GM23338 (cell line): Measurements from ENCODE around the gene NSL1. TPM values are rescaled to one million over a fixed set of nuclear protein-coding genes. Genes with fewer than 3 reads are reported as not detected.

ENCODE experiments used
- ATAC-seq: fragments of 200-7000 bp; cut with Tn5 transposase; 3 replicates; pipeline ENCODE4 v1.9.1; 2020
- DNase-seq: peaks from one replicate; pipeline ENCODE4 v3.0.0-alpha.2; 2015; ENCODE audit warnings: low spot score
- H2AFZ ChIP-seq: fragments of 200-600 bp; sonication (generic); 2 replicates; pipeline ENCODE4 v1.8.0; 2016; ENCODE audit warnings: antibody characterized with exemption, mild to moderate bottlenecking, moderate library complexity
- H3F3A ChIP-seq: fragments of 200-600 bp; sonication (generic); replicated peaks from 2 replicates; pipeline ENCODE4 v1.8.0; 2017; ENCODE audit warnings: antibody characterized with exemption, mixed run types, low read depth
- H3K27ac ChIP-seq: fragments of 200-600 bp; sonication (generic); 2 replicates; pipeline ENCODE4 v1.6.1; 2016; ENCODE audit warnings: low read depth
- H3K27me3 ChIP-seq: fragments of 200-600 bp; sonication (generic); 2 replicates; pipeline ENCODE4 v1.8.0; 2016; ENCODE audit warnings: mild to moderate bottlenecking, mixed run types, moderate library complexity; ENCODE audit not compliant: insufficient read depth
- H3K36me3 ChIP-seq: fragments of 200-600 bp; sonication (generic); 2 replicates; pipeline ENCODE4 v1.8.0; 2016; ENCODE audit warnings: mild to moderate bottlenecking; ENCODE audit not compliant: insufficient read depth
- H3K4me1 ChIP-seq: fragments of 200-600 bp; sonication (generic); 2 replicates; pipeline ENCODE4 v1.8.0; 2016; ENCODE audit warnings: mild to moderate bottlenecking, moderate library complexity; ENCODE audit not compliant: insufficient read depth
- H3K4me2 ChIP-seq: fragments of 200-600 bp; sonication (generic); 2 replicates; pipeline ENCODE4 v1.7.1; 2017; ENCODE audit warnings: mixed run types
- H3K4me3 ChIP-seq: fragments of 200-600 bp; sonication (generic); 2 replicates; pipeline ENCODE4 v1.6.1; 2016; ENCODE audit warnings: mixed run types
- H3K79me2 ChIP-seq: fragments of 200-600 bp; sonication (generic); replicated peaks from 2 replicates; pipeline ENCODE4 v1.8.0; 2017; ENCODE audit warnings: mild to moderate bottlenecking; ENCODE audit not compliant: insufficient read depth
- H3K9me2 ChIP-seq: fragments of 200-600 bp; sonication (generic); 2 replicates; pipeline ENCODE4 v1.8.0; 2017; ENCODE audit not compliant: insufficient read depth
- H4K20me1 ChIP-seq: fragments of 200-600 bp; sonication (generic); replicated peaks from 2 replicates; pipeline ENCODE4 v1.8.0; 2017; ENCODE audit warnings: mild to moderate bottlenecking; ENCODE audit not compliant: insufficient read depth
- H3K27ac Mint-ChIP-seq: 2 replicates; pipeline ENCODE4 v1.8.0; 2020; ENCODE audit warnings: inconsistent platforms, mild to moderate bottlenecking, moderate library complexity, mixed read lengths
- H3K27me3 Mint-ChIP-seq: 3 replicates; pipeline ENCODE4 v1.8.0; 2022; ENCODE audit warnings: low read depth, mild to moderate bottlenecking, moderate library complexity, mixed read lengths, inconsistent platforms; ENCODE audit not compliant: insufficient read depth, poor library complexity
- H3K36me3 Mint-ChIP-seq: 3 replicates; pipeline ENCODE4 v1.8.0; 2021; ENCODE audit warnings: low read depth, mild to moderate bottlenecking, inconsistent platforms, moderate library complexity, mixed read lengths
- H3K4me1 Mint-ChIP-seq: 3 replicates; pipeline ENCODE4 v1.8.0; 2020; ENCODE audit warnings: mild to moderate bottlenecking, inconsistent platforms, mixed read lengths
- H3K4me3 Mint-ChIP-seq: 3 replicates; pipeline ENCODE4 v1.8.0; 2021; ENCODE audit warnings: moderate library complexity, mild to moderate bottlenecking, inconsistent platforms, mixed read lengths
- H3K9me3 Mint-ChIP-seq: 3 replicates; pipeline ENCODE4 v1.8.0; 2020; ENCODE audit warnings: moderate library complexity, mild to moderate bottlenecking, inconsistent platforms, mixed read lengths
- CTCF ChIP-seq, 2 experiments: fragments of 200-600 bp in 1 of 2; sonication (generic) in 1 of 2; conservative IDR thresholded peaks; 2 replicates each; pipeline versions ENCODE4 v1.5.1 to v1.6.1; 2016 to 2017; ENCODE audit warnings: antibody characterized with exemption in 2 of 2, low read depth in 2 of 2, mild to moderate bottlenecking in 2 of 2, moderate library complexity in 1 of 2
- EZH2 ChIP-seq: fragments of 200-600 bp; sonication (generic); IDR thresholded peaks from one replicate; pipeline ENCODE4 v1.8.0; 2017; ENCODE audit warnings: antibody characterized with exemption, mild to moderate bottlenecking, low read depth; ENCODE audit not compliant: unreplicated experiment
- JUNB ChIP-seq: IDR thresholded peaks from one replicate; pipeline ENCODE4 v1.6.1; 2016; ENCODE audit warnings: antibody characterized with exemption; ENCODE audit not compliant: unreplicated experiment
- POLR2AphosphoS5 ChIP-seq: IDR thresholded peaks from 2 replicates; pipeline ENCODE4 v1.6.1; 2016; ENCODE audit warnings: antibody characterized with exemption, low read depth
- REST ChIP-seq: IDR thresholded peaks from one replicate; pipeline ENCODE4 v1.6.1; 2018; ENCODE audit warnings: antibody characterized with exemption; ENCODE audit not compliant: unreplicated experiment
- ZNF462 ChIP-seq: fragments of 250-450 bp; sonication (Bioruptor Pico); IDR thresholded peaks from 2 replicates; pipeline ENCODE4 v1.5.0; 2020; ENCODE audit warnings: mild to moderate bottlenecking, moderate library complexity
- polyA plus RNA-seq: library from polyadenylated mRNA; unstranded; fragments of >200 nt; fragmentation: Nextera tagmentation; extraction: Ambion mirVana; gene quantifications from 2 replicates; pipeline ENCODE4 v1.2.1, GENCODE V29; 2016
- total RNA-seq: library from RNA; depleted of rRNA; stranded (reverse); fragments of >200 nt; shearing (Covaris generic); gene quantifications from 2 replicates; pipeline ENCODE4 v1.2.3, GENCODE V29; 2014

The NSL1 gene
- total and polyA plus RNA-seq, 2 experiments from 2014 or later = 96.8 to 102 TPM

- no peak for TF ChIP-seq ZNF462 (CRISPR knock-in tag)
- TF ChIP-seq JUNB = no peak
These were observed 35.7 kb upstream of the NSL1 start (continued) for GRCh38 chr1:212827171-212827776.

GRCh38 chr1:212825798-212826452 is 34.3 kb upstream of the NSL1 start:
- H3K4me2 ChIP-seq = no peak overlapping the region
- Mint-ChIP-seq H3K27ac (no peak overlapping the region; the same call in 1 of the 2 replicates), H3K4me1 (no peaks in the 10 kb centered on the region), H3K9me3 (peaks cover 46% of the 10 kb centered on the region), H3K36me3 (peaks cover 35% of the 10 kb centered on the region), H3K27me3 (peaks cover 6% of the 10 kb centered on the region), H3K4me3 (no peak overlapping the region)
- no peaks in the 10 kb centered on the region for H3K9me2 ChIP-seq
- H3F3A ChIP-seq = no peaks in the 10 kb centered on the region
- no peaks in the 10 kb centered on the region for H3K79me2 ChIP-seq
- H3K4me3 ChIP-seq = no peak overlapping the region
- no peak overlapping the region for H2AFZ ChIP-seq
- no peaks in the 10 kb centered on the region for H3K27me3 ChIP-seq
- no peaks in the 10 kb centered on the region for H3K4me1 ChIP-seq
- no peaks in the 10 kb centered on the region for H4K20me1 ChIP-seq
- H3K27ac ChIP-seq = no peak overlapping the region
- peaks cover 12% of the 10 kb centered on the region; the same call in 1 of the 2 replicates for H3K36me3 ChIP-seq
- ATAC-seq (no peak), DNase-seq (no peak)
- no peak for TF ChIP-seq REST
- no peak for TF ChIP-seq CTCF (conservative IDR thresholded peaks at IDR 0.05; ENCODE audit: low read depth in 2 of 2)
- no peak for TF ChIP-seq JUNB
- no peak for TF ChIP-seq POLR2AphosphoS5
- TF ChIP-seq EZH2 = no peak
